SH-SY5Y (cell line): ENCODE measurements around the gene CEP78.

ENCODE experiments used
- GATA2 ChIP-seq: IDR thresholded peaks from 2 replicates; pipeline ENCODE4 v1.6.1; 2011; ENCODE audit warnings: mild to moderate bottlenecking, low read depth, low read length
- GATA3 ChIP-seq: IDR thresholded peaks from 2 replicates; pipeline ENCODE4 v1.6.1; 2011; ENCODE audit warnings: low read depth, mild to moderate bottlenecking, low read length, moderate library complexity

CEP78 gene

DNA sequence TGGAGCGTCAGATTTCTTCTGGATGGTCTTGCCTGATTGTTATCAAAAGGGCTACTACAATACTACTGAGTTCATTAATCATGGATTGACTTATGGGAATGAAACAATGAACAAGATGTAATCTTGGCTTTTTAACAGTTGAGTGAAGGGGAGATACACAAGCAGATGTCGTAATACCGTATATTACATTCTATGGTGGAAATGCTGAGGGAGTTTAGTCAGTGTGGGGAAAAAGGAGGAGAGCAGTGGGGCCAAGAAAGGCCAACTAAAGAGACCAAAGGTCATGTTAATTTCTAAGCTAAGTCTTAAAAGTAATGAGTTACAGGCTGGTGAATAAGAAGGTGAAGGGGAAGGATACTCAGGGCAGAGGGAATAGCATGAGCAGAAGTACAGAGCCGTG lies 32.0 kb downstream of the CEP78 start:
- TF ChIP-seq GATA2 (no peak), GATA3 (no peak)

DNA sequence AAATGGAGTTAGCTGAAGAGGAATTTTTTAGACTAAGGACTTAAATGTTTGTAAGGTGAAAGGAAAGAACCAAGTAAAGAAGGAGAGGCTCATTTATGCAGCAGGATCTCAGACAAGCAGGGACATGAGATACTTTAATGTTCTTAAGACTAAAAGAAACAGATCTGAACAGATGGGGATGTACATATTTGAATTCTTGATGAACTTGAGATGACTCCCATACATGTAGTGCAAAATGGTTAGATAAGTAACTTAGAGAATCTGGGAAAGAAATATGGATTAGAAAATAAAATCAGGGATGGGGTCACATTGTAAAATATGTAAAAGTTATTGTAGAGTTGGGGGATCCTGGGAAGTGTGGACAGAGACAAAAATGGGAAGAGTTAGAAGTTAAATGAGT lies 33.9 kb downstream of the CEP78 start:
- TF ChIP-seq GATA2: no peak
- TF ChIP-seq GATA3: no peak

DNA sequence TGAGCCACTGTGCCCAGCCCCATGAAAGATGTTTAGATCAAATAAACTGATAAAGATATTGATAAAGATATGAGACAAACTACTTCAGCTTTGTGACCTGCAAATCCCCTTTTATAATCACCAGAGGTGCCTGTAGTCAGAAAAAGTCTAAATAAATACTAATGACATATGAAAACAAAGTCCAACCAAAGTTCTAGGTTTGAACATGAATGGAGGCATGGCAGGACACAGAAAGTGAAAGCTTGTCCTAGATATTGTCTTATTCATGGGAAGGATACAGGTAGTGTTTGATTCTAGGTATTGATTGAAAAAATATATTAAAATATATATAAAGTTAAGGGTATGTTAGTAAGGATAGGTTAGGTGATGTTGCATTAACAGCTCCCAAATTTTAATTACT lies 36.4 kb downstream of the CEP78 start:
- TF ChIP-seq GATA2 (no peak), GATA3 (no peak)

DNA sequence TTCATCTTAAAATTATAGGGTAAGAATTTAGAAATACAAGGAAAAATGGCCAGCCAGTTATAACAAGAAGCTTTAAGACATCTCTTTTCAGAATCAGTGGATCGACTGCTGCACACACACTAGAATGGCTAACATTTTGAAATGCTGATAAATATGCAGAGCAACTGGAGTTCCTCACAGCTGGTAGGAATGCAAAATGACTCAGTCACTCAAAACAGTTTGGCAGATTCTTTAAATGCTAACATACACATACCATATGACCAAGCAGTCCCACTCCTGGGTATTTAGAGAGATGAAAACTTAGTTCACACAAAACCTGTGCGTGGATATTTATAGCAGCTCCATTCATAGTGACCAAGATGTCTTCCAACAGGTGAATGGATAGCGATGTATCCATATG lies 37.9 kb downstream of the CEP78 start:
- TF ChIP-seq GATA3 (no peak), GATA2 (no peak)

DNA sequence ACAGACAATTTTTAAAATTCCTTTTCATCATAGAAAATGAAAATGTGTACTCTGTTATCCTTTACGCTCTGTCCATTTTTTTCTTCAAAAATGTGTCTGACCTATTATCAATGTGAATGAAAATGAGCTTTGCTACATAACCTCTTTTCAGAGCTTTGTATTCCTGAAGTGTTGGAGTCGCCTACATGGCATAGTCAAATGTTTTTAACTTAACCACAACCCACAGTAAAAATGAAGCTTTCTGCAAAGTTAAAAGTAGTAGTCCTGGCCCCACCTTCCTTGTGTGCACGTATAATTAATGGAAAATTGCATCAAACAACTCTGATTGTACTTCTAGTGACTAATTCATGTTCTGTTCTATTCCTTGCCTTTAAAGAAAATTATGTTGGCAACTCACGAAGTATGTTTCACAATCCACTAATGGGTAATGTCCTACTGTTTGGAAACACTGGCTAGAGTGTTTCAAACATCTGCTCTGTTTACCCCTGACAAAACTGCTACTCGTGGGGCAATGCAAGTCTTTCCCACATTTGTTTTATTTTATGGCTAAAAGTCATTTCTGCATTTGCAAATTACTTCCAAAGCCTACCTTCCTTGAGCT lies 42.4 kb downstream of the CEP78 start:
- TF ChIP-seq GATA3: no peak
- no peak for TF ChIP-seq GATA2

DNA sequence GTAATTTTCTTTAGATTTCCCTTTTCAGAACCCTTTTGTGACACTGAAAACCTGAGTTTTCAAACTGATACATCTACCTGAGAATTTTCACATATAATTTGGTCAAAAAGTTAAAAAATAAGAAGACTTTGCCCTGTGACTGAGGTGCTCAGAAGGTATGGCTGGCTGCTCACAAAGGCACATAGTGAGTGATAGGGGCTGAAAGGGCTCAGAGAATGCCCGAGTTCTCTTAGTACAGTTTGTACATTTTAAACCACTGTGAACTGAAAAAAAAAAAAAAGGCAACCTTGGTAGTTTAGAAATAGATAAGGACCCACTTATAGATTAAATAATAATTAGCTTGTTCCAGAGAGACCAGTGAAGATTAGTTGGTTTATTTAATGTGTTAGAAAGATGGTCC lies 42.9 kb downstream of the CEP78 start:
- TF ChIP-seq GATA3 (no peak), GATA2 (no peak)

DNA sequence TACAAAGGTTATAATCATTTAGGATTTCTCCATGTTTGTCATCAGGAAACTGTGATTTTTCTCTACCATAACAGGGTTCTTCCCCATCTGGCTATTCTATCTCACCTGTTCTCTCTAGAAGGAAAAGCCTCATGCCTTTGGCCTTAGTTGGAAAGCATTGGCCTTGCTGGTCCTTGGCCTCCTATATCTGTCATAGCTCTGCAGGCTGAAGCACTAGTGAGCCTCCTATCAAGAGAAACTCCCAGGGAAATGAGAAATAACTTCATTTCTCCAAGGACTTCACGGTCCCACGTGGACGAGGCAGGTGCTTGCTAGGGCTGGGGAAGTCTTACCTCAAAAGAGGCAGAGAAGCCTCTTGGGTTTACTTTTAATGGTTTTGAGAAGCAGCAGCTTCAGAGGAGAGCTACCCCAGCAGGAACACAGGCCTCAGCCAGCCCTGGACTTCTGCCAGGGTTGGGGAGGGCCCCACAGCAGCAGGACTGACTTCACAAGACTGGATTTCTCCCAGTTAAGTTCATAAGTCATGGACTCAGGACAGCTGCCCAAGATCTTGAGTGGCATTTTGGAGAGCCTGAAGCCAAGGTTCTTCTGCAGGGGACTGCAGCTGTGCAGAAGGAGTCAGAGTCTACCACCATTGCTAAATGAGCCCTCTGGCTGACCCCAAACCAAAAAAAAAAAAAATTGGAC lies 45.2 kb downstream of the CEP78 start:
- no peak for TF ChIP-seq GATA2
- TF ChIP-seq GATA3: no peak

DNA sequence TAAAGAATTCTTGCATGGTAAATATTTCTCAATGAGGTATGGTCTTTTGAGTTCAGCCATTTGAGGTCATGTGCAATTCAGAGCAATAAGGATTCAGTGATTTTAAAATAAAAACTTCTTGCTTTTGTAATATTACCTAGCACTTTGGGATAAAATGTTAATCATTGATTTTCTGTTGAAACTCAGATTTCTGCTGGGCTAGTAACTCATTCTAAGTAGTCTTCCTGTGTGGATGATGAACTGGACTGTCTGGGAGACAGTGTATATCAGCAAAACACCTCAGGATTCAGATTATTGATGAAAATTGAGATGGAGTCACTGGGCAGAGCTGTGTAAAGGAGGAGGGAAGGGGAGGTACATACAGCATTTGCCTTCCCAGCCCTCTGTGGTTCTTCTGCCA lies 50.2 kb downstream of the CEP78 start:
- no peak for TF ChIP-seq GATA2
- TF ChIP-seq GATA3: no peak

DNA sequence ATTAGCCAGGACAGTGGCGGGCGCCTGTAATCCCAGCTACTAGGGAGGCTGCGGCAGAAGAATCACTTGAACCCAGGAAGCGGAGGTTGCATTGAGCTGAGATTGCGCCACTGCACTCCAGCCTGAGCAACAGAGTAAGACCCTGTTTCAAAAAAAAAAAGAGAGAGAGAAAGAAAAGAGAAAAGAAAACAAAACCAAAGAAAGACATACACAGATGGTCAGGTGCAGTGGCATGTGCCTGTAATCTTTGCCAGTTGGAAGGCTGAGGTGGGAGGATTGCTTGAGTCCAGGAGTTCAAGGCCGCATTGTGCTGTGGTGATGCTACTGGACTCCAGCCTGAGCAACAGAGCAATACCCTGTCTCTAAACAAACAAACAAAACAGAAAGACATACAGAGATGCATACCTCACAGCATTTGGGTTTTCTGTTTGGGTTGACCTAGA lies 51.1 kb downstream of the CEP78 start:
- no peak for TF ChIP-seq GATA2
- TF ChIP-seq GATA3: no peak

DNA sequence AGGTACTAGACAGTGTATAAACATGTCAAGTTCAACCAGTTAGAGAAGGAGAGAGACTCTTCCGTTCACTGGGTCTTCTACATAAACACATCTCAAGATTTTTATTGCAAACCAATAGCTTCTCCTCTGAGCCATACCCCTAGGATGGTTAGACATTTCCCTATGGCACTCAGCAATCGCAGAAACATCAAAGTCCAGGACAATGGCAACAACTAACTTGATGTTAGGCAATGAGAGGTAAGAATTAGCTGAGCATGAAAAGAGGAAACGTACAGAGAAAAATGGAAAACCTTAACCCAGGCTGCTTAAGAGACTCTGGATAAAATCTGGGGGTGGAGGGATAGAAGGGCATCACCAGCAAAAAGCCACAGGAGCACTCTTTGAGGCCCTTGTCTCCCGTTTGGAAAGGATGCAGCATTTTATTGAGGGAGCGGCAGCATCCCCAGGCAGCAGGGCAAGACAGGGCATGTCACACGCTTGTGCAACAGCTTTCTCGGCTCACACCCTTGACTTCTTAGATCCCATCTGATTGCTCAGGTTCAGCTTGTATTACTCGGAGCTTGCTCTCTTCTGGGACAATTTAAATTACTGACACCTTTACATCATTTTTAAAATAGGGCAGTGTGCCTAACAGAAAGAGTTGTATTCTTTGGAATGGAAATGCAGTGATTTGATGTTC lies 52.5 kb downstream of the CEP78 start:
- TF ChIP-seq GATA3 (no peak), GATA2 (no peak)

DNA sequence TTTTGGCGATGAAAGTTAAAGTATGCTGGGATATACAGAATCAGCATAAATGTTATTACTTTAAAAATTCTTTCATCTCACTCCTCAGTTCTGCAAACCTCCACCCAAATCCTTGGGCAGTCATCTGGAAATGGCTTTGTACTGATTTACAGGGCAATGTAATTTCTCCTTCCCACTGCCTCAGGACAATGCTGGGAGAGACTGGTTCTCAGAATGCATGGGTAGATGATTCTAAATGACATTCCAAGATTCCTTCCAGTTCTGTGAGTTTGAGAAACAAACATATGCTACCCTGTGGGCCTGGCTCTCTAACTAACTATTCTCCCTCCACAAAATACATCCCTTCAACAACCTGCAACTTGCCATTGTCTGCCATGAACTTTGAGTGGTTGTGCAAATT lies 53.6 kb downstream of the CEP78 start:
- TF ChIP-seq GATA3 (no peak), GATA2 (no peak)

DNA sequence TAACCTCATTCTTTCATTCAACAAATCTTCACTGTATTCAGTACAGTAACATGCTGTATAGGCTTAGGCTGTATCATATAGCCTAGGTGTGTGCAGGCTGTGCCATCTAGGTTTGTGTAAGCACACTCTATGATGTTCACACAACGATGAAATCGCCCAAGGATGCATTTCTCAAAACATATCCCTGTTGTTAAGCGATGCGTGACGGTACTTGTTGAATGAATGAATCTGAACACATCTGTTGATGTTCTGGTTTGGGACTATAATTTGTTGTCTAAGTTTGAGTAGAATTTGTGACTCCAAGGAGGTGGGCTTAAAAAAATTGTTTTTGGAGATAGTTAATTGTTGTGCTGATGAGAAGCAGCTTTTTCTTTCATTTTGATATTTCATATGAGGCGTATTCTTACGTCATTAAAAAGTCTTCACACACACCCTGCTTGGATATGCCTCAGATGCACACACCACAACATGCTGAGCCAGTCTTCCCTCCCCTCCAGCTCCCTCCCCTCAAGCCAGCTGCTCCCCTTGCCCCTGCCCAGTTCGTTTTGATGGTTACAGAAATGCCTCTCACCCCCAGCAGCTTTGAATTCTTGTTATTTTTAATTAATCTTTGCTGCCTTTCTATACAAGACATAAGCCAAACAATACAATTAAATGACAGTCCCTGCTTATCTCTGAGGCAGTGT lies 55.5 kb downstream of the CEP78 start:
- TF ChIP-seq GATA2 (no peak), GATA3 (no peak)

DNA sequence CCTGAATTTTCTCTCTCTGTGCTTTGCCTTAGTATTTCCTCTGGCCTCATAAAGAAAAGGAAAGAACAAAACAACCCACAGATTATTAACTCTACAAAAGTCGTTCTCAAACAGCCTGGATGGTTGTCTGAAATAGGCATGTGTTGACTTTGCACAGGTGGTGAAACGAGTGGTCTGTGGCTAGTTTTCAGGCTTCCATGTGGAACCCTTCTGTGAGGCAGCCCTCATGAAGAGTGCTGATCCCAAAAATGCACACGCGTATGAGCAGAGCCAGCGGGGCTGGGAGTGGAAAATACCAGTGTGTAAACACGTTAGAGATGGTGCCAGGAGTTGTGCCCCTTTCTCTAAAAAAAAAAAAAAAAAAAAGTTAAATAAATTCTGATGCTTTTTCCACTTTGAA lies 56.2 kb downstream of the CEP78 start:
- TF ChIP-seq GATA2 (no peak), GATA3 (no peak)

DNA sequence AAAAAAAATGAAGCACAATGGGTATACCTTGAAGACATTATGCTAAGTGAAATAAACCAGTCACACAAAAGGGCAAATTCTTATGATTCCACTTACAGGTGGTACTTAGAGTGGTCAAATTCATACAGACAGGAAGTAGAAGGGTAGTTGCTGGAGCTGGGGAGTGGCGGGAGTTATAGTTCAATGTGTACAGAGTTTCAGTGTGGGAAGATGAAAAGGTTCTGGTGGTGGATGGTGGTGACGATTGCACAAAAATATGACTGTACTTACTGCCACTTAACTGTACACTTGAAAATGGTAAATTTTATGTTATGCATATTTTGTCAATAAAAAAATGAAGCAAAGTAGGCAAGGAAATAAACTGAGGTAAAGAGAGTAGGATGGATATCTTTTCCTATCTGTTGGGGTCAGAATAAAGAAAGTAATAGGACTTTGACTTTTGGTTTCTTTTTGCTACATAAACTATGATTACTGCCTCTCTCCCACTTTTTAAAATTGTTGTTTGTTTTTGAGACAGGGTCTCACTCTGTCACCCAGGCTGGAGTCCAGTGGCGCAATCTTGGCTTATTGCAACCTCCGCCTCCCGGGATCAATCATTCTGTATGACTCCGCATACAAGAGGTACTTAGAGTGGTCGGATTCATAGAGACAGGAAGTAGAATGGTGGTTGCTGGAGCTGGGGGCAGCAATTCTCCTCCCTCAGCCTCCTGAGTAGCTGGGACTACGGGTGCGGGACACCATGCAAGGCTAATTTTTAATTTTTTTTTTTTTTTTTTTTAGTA lies 57.0 kb downstream of the CEP78 start:
- TF ChIP-seq GATA2: no peak
- TF ChIP-seq GATA3: no peak
